HFF-Myc (cell line): ENCODE results near the gene ZNF335.

ENCODE experiments used
- DNase-seq: peaks from one replicate; pipeline ENCODE4 v3.0.0-alpha.2; 2011; ENCODE audit warnings: low read depth; ENCODE audit errors: extremely low read depth
- H3K4me3 ChIP-seq: replicated peaks from 2 replicates; pipeline ENCODE4 v1.5.1; 2011; ENCODE audit warnings: low read depth, mild to moderate bottlenecking, control low read depth, low read length
- TF ChIP-seq, protein P1 (sequence below): IDR thresholded peaks from 2 replicates; pipeline ENCODE4 v1.5.1; 2012; ENCODE audit warnings: mild to moderate bottlenecking, low read depth, low read length, control low read depth; ENCODE audit errors: missing control alignments

The ZNF335 gene

DNA sequence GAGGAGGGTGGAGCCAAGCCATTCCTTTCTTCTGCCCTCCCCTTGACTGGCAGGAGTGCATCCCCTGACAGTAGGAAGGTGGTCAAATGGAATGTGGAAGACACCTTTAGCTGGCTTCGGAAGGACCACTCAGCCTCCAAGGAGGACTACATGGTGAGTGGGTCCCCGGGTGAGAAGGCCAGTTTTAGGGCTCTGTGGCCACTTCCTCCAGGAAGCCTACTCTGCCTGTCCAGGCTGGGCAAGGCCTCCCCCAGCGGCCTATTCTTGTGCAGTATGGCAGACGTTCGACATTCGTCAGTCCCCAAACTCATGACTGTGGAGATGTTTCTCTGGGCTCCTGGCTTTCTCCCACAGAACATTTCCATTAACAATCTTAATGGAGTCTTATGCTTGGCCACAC, 28.4 kb downstream of the ZNF335 start:
- TF ChIP-seq, protein P1, sequence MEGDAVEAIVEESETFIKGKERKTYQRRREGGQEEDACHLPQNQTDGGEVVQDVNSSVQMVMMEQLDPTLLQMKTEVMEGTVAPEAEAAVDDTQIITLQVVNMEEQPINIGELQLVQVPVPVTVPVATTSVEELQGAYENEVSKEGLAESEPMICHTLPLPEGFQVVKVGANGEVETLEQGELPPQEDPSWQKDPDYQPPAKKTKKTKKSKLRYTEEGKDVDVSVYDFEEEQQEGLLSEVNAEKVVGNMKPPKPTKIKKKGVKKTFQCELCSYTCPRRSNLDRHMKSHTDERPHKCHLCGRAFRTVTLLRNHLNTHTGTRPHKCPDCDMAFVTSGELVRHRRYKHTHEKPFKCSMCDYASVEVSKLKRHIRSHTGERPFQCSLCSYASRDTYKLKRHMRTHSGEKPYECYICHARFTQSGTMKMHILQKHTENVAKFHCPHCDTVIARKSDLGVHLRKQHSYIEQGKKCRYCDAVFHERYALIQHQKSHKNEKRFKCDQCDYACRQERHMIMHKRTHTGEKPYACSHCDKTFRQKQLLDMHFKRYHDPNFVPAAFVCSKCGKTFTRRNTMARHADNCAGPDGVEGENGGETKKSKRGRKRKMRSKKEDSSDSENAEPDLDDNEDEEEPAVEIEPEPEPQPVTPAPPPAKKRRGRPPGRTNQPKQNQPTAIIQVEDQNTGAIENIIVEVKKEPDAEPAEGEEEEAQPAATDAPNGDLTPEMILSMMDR: no peak
- no peak for DNase-seq
- H3K4me3 ChIP-seq: no peak overlapping the region

GRCh38 chr20:45940469-45940868, 31.5 kb downstream of the ZNF335 start:
- no peak for DNase-seq
- no peak overlapping the region for H3K4me3 ChIP-seq
- TF ChIP-seq, protein P1: no peak

DNA sequence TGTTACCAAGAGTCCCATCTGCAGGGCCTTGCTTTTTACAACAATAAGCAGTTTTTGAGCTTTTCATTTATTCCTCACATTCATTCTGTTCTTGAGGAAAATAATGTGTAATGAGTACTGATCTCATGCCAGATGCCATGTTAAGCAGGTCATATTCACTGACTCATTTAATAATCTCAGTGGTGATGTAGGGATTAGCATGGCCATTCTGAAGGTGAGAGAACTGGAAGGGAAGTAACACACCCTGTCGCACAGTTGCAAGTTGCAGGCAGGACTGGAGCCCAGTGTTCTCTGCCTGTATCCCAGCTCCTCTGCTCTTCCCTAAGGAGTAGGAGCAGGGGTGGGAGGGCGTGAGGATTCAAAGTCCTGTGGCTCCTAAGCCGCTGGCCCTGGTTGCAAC, 31.9 kb downstream of the ZNF335 start:
- H3K4me3 ChIP-seq: no peak overlapping the region
- no peak for DNase-seq
- TF ChIP-seq, protein P1: no peak

GRCh38 chr20:45938727-45939438, 33.1 kb downstream of the ZNF335 start:
- TF ChIP-seq, protein P1: no peak
- no peak for DNase-seq
- H3K4me3 ChIP-seq: no peak overlapping the region

GRCh38 chr20:45937765-45938164, 34.2 kb downstream of the ZNF335 start:
- no peak for DNase-seq
- TF ChIP-seq, protein P1: no peak
- H3K4me3 ChIP-seq: no peak overlapping the region

GRCh38 chr20:45935416-45936046, 36.5 kb downstream of the ZNF335 start:
- DNase-seq: no peak
- TF ChIP-seq, protein P1: no peak

More at GRCh38 chr20:45935416-45936046, 36.5 kb downstream of the ZNF335 start:
- peak overlapping the region; percentile 75 for H3K4me3 ChIP-seq
